GM12878 (cell line): ENCODE data around the gene GIPC1. TPM values are rescaled to one million over a fixed set of nuclear protein-coding genes. Genes with fewer than 3 reads are reported as not detected.

Experiments used
- ASH2L ChIP-seq: fragments of 300-600, 200-600 bp; sonication (generic); IDR thresholded peaks from 2 replicates; pipeline ENCODE4 v1.6.1; 2017; ENCODE audit warnings: low read depth, mild to moderate bottlenecking, borderline replicate concordance
- BHLHE40 ChIP-seq, 2 experiments: fragments of 450-650 bp in 1 of 2; IDR thresholded peaks; 2 replicates each; pipeline ENCODE4 v1.6.1; 2011 to 2017; ENCODE audit warnings: low read depth in 2 of 2, borderline replicate concordance in 1 of 2, improper control_type of control experiment in 1 of 2, low read length in 1 of 2, mild to moderate bottlenecking in 1 of 2
- CBFB ChIP-seq: IDR thresholded peaks from 2 replicates; pipeline ENCODE4 v1.6.1; 2016; ENCODE audit warnings: antibody characterized with exemption, low read depth
- CBX3 ChIP-seq: fragments of 200-600 bp; sonication (generic); IDR thresholded peaks from 2 replicates; pipeline ENCODE4 v1.6.1; 2016; ENCODE audit warnings: low read depth, borderline replicate concordance
- DPF2 ChIP-seq: fragments of 450-650 bp; IDR thresholded peaks from 2 replicates; pipeline ENCODE4 v1.6.1; 2017; ENCODE audit warnings: mild to moderate bottlenecking
- EZH2 ChIP-seq: IDR thresholded peaks from 2 replicates; pipeline ENCODE4 v1.6.1; 2012; ENCODE audit warnings: low read depth, mild to moderate bottlenecking, control low read depth, inconsistent platforms, low read length, borderline replicate concordance; ENCODE audit not compliant: control insufficient read depth
- GATAD2B ChIP-seq: fragments of 450-650 bp; conservative IDR thresholded peaks from 2 replicates; pipeline ENCODE4 v1.6.1; 2017; ENCODE audit warnings: low read depth, mild to moderate bottlenecking, moderate library complexity
- IKZF2 ChIP-seq, 2 experiments: fragments of 450-650 bp; IDR thresholded peaks; 2 replicates each; pipeline ENCODE4 v1.6.1; 2017; ENCODE audit warnings: mild to moderate bottlenecking in 2 of 2, moderate library complexity in 2 of 2
- LARP7 ChIP-seq: fragments of 450-650 bp; IDR thresholded peaks from 2 replicates; pipeline ENCODE4 v1.6.1; 2017; ENCODE audit warnings: mild to moderate bottlenecking
- MEF2A ChIP-seq: IDR thresholded peaks from 2 replicates; pipeline ENCODE4 v1.6.1; 2011; ENCODE audit warnings: low read depth, mild to moderate bottlenecking, low read length, moderate library complexity; ENCODE audit not compliant: insufficient read depth
- NBN ChIP-seq: fragments of 450-650 bp; IDR thresholded peaks from 2 replicates; pipeline ENCODE4 v1.6.1; 2016
- NR2F1 ChIP-seq: fragments of 450-650 bp; conservative IDR thresholded peaks from 2 replicates; pipeline ENCODE4 v1.6.1; 2017; ENCODE audit warnings: mild to moderate bottlenecking
- TAF1 ChIP-seq: IDR thresholded peaks from 2 replicates; pipeline ENCODE4 v1.6.1; 2011; ENCODE audit warnings: mild to moderate bottlenecking, low read depth, low read length, borderline replicate concordance
- TARDBP ChIP-seq: IDR thresholded peaks from 2 replicates; pipeline ENCODE4 v1.6.1; 2016; ENCODE audit warnings: borderline replicate concordance
- ZNF217 ChIP-seq: fragments of 450-650 bp; IDR thresholded peaks from 2 replicates; pipeline ENCODE4 v1.6.1; 2017; ENCODE audit warnings: antibody characterized with exemption, mild to moderate bottlenecking
- polyA plus RNA-seq, 11 experiments: library from polyadenylated mRNA; depleted of rRNA in 4 of 11; unstranded in 6 of 11; stranded (reverse) in 5 of 11; fragments of >200 nt; fragmentation: Nextera tagmentation in 4 of 11; fragmentation: Illumina TruSeq in 1 of 11; extraction: Ambion mirVana in 4 of 11; extraction: Trizol in 1 of 11; gene quantifications; 1 replicate in 1 of 11; 2 replicates in 10 of 11; pipeline versions ENCODE4 v1.2.1 to v1.2.3, GENCODE V29; 2011 to 2016; ENCODE audit warnings: inconsistent platforms in 2 of 11, missing spikeins in 2 of 11, low read depth in 1 of 11
- total RNA-seq, 4 experiments: library from RNA; depleted of rRNA in 3 of 4; stranded (reverse); fragments of >200 nt in 3 of 4; fragmentation: Illumina TruSeq in 1 of 4; extraction: Trizol in 1 of 4; gene quantifications; 2 replicates each; pipeline versions ENCODE4 v1.2.1 to v1.2.3, GENCODE V29; 2013 to 2021
- TF ChIP-seq, protein P1 (sequence below): fragments of 450-650 bp; IDR thresholded peaks from 2 replicates; pipeline ENCODE4 v1.6.1; 2016; ENCODE audit warnings: mild to moderate bottlenecking, moderate library complexity, borderline replicate concordance
- TF ChIP-seq, protein P2 (sequence below): fragments of 450-650 bp; IDR thresholded peaks from 2 replicates; pipeline ENCODE4 v1.6.1; 2018; ENCODE audit warnings: mild to moderate bottlenecking, low read depth, moderate library complexity; ENCODE audit not compliant: partially characterized antibody
- TF ChIP-seq, protein P3 (sequence below): IDR thresholded peaks from 2 replicates; pipeline ENCODE4 v1.6.1; 2011; ENCODE audit warnings: low read depth, low read length, improper control_type of control experiment, borderline replicate concordance
- TF ChIP-seq, protein P4 (sequence below): IDR thresholded peaks from 2 replicates; pipeline ENCODE4 v1.6.1; 2011; ENCODE audit warnings: low read depth, mild to moderate bottlenecking, low read length, moderate library complexity, borderline replicate concordance; ENCODE audit errors: extremely low read depth
- TF ChIP-seq, protein P5 (sequence below): IDR thresholded peaks from 2 replicates; pipeline ENCODE4 v1.6.1; 2011; ENCODE audit warnings: borderline replicate concordance, low read depth, mild to moderate bottlenecking, moderate library complexity, mixed read lengths, low read length; ENCODE audit not compliant: insufficient read depth; ENCODE audit errors: extremely low read length

GIPC1 gene
- total and polyA plus RNA-seq, 10 of the 15 experiments (the other 5 are each of a cell fraction or from before 2014, with no cell fraction given) = 0.47 to 24.1 (median 13.6) TPM

DNA sequence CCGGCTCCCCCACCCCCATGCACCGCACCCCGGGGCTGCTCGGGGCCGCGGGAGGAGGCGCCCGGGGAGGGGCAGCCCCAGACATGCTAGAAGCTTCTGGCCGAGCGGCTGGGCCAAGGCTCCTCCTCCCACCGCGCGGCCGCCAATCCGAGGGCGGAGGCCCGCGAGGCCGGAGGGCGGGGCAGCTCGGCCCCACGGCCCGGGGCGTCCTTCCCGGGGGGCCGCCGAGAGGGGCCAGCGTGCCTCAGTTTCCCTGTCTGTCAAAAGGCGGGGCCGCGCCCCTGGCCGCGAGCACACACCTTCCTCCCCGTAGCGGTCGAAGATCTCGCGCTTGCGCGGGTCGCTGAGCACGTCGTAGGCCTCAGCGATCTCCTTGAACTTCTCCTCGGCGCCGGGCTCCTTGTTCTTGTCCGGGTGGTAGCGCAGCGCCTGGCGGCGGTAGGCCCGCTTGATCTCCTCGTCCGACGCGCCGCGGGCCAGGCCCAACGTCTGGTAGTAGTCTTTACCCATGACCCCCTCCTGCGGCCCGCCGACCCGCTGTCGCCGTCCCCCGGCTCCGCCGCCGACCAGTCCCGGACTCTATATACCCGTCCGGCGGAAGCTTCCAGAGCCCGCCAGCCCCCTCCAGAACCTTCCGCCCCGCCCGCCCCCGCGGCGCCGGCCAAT, 22.0 kb upstream of the GIPC1 start, which contains the start of gene DNAJB1 (continued):
- TF ChIP-seq, protein P1, sequence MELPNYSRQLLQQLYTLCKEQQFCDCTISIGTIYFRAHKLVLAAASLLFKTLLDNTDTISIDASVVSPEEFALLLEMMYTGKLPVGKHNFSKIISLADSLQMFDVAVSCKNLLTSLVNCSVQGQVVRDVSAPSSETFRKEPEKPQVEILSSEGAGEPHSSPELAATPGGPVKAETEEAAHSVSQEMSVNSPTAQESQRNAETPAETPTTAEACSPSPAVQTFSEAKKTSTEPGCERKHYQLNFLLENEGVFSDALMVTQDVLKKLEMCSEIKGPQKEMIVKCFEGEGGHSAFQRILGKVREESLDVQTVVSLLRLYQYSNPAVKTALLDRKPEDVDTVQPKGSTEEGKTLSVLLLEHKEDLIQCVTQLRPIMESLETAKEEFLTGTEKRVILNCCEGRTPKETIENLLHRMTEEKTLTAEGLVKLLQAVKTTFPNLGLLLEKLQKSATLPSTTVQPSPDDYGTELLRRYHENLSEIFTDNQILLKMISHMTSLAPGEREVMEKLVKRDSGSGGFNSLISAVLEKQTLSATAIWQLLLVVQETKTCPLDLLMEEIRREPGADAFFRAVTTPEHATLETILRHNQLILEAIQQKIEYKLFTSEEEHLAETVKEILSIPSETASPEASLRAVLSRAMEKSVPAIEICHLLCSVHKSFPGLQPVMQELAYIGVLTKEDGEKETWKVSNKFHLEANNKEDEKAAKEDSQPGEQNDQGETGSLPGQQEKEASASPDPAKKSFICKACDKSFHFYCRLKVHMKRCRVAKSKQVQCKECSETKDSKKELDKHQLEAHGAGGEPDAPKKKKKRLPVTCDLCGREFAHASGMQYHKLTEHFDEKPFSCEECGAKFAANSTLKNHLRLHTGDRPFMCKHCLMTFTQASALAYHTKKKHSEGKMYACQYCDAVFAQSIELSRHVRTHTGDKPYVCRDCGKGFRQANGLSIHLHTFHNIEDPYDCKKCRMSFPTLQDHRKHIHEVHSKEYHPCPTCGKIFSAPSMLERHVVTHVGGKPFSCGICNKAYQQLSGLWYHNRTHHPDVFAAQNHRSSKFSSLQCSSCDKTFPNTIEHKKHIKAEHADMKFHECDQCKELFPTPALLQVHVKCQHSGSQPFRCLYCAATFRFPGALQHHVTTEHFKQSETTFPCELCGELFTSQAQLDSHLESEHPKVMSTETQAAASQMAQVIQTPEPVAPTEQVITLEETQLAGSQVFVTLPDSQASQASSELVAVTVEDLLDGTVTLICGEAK = 0 out of 2 replicates have a peak, but pooled peaks have one; percentile 26
- TF ChIP-seq LARP7 (peak; percentile 99), CBX3 (no peak), TARDBP (0 out of 2 replicates have a peak, but pooled peaks have one; percentile 50), EZH2 (no peak), TAF1 (peak; percentile 66; the same call in 1 of the 2 replicates), NBN (peak; percentile 11; the same call in 1 of the 2 replicates), ZNF217 (no peak), NR2F1 (peak; percentile 52), MEF2A (no peak), DPF2 (peak; percentile 91), IKZF2 (IDR thresholded peaks at IDR 0.05) (no peak), ASH2L (no peak), GATAD2B (peak; percentile 98), CBFB (peak; percentile 78; the same call in 1 of the 2 replicates), BHLHE40 (IDR thresholded peaks at IDR 0.05; ENCODE audit: borderline replicate concordance in 1 of 2, low read depth in 2 of 2, low read length in 1 of 2) (peak in 1 of 2 experiments; percentile 19; a peak in 2 of 4 replicates)
- TF ChIP-seq, protein P2, sequence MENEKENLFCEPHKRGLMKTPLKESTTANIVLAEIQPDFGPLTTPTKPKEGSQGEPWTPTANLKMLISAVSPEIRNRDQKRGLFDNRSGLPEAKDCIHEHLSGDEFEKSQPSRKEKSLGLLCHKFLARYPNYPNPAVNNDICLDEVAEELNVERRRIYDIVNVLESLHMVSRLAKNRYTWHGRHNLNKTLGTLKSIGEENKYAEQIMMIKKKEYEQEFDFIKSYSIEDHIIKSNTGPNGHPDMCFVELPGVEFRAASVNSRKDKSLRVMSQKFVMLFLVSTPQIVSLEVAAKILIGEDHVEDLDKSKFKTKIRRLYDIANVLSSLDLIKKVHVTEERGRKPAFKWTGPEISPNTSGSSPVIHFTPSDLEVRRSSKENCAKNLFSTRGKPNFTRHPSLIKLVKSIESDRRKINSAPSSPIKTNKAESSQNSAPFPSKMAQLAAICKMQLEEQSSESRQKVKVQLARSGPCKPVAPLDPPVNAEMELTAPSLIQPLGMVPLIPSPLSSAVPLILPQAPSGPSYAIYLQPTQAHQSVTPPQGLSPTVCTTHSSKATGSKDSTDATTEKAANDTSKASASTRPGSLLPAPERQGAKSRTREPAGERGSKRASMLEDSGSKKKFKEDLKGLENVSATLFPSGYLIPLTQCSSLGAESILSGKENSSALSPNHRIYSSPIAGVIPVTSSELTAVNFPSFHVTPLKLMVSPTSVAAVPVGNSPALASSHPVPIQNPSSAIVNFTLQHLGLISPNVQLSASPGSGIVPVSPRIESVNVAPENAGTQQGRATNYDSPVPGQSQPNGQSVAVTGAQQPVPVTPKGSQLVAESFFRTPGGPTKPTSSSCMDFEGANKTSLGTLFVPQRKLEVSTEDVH = no peak
- TF ChIP-seq, protein P3, sequence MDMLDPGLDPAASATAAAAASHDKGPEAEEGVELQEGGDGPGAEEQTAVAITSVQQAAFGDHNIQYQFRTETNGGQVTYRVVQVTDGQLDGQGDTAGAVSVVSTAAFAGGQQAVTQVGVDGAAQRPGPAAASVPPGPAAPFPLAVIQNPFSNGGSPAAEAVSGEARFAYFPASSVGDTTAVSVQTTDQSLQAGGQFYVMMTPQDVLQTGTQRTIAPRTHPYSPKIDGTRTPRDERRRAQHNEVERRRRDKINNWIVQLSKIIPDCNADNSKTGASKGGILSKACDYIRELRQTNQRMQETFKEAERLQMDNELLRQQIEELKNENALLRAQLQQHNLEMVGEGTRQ = no peak
- TF ChIP-seq, protein P4, sequence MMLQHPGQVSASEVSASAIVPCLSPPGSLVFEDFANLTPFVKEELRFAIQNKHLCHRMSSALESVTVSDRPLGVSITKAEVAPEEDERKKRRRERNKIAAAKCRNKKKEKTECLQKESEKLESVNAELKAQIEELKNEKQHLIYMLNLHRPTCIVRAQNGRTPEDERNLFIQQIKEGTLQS = no peak
- TF ChIP-seq, protein P5, sequence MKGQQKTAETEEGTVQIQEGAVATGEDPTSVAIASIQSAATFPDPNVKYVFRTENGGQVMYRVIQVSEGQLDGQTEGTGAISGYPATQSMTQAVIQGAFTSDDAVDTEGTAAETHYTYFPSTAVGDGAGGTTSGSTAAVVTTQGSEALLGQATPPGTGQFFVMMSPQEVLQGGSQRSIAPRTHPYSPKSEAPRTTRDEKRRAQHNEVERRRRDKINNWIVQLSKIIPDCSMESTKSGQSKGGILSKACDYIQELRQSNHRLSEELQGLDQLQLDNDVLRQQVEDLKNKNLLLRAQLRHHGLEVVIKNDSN = no peak
